Erythroblast (primary cell): ENCODE measurements around the gene C6orf89.

Experiments used
- GATA1 ChIP-seq: IDR thresholded peaks from 2 replicates; pipeline ENCODE4 v1.6.1; 2011; ENCODE audit warnings: low read depth, mild to moderate bottlenecking, control low read depth, low read length, moderate library complexity
- POLR2A ChIP-seq: IDR thresholded peaks from 2 replicates; pipeline ENCODE4 v1.6.1; 2011; ENCODE audit warnings: mild to moderate bottlenecking, low read length

GRCh38 chr6:36933519-36933918 is 47.8 kb downstream of the C6orf89 start:
- TF ChIP-seq POLR2A (no peak), GATA1 (no peak)
